Central memory CD8-positive, alpha-beta T cell (primary cell): ENCODE data around the gene KIF1A.

Source experiments
- ATAC-seq: fragments of 150-1000 bp; cut with Tn5 transposase; replicated peaks from 2 replicates; pipeline ENCODE4 v1.10.0; 2022; ENCODE audit warnings: mild to moderate bottlenecking, moderate FRiP score, moderate number of reproducible peaks; ENCODE audit not compliant: poor library complexity, severe bottlenecking; ENCODE audit errors: extremely low read depth
- DNase-seq, 2 donors: peaks; one replicate each; pipeline ENCODE4 v3.0.0; 2021; ENCODE audit warnings: low spot score in 2 of 2
- H3K27ac Mint-ChIP-seq: one replicate; pipeline ENCODE4 v1.8.0; 2022; ENCODE audit warnings: low read depth, mild to moderate bottlenecking, moderate library complexity, mixed read lengths
- H3K27me3 Mint-ChIP-seq: one replicate; pipeline ENCODE4 v1.8.0; 2022; ENCODE audit warnings: mixed read lengths
- H3K36me3 Mint-ChIP-seq: one replicate; pipeline ENCODE4 v1.8.0; 2022; ENCODE audit warnings: mild to moderate bottlenecking, moderate library complexity, mixed read lengths; ENCODE audit not compliant: insufficient read depth
- H3K4me1 Mint-ChIP-seq: one replicate; pipeline ENCODE4 v1.8.0; 2022; ENCODE audit warnings: mixed read lengths
- H3K4me3 Mint-ChIP-seq: one replicate; pipeline ENCODE4 v1.8.0; 2022; ENCODE audit warnings: mild to moderate bottlenecking, moderate library complexity, mixed read lengths
- H3K9me3 Mint-ChIP-seq: one replicate; pipeline ENCODE4 v1.8.0; 2022; ENCODE audit warnings: mixed read lengths

The KIF1A gene

DNA sequence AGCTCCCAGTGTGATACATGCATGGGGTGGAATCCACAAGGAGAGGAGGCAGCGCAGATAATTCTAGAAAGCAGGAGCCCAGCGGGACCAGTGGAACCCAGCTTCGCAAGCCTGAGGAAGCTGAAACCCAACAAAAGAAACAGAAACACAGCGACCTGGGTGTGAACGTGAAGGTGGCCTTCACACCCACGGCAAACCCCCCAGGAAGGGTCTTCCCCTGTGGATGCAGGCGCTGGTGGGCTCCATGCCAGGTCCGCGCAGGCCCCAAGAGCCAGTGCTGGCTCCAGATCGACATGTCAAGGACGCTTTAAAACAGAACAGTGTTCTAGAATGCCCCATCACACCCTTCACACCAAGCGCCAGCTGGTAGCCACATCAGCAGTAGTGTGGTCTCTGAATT is 22.1 kb downstream of the KIF1A start:
- H3K27me3 Mint-ChIP-seq = peaks cover 92% of the 10 kb centered on the region

GRCh38 chr2:240797500-240797895 is 22.5 kb downstream of the KIF1A start:
- Mint-ChIP-seq H3K4me3 (no peak overlapping the region), H3K27ac (no peak overlapping the region), H3K36me3 (no peaks in the 10 kb centered on the region), H3K4me1 (no peaks in the 10 kb centered on the region), H3K27me3 (peaks cover 88% of the 10 kb centered on the region), H3K9me3 (no peaks in the 10 kb centered on the region)
- no peak for ATAC-seq
- no peak for DNase-seq

More for the DNA sequence above, 22.1 kb downstream of the KIF1A start:
- no peak overlapping the region for H3K4me3 Mint-ChIP-seq
- no peaks in the 10 kb centered on the region for H3K9me3 Mint-ChIP-seq
- H3K36me3 Mint-ChIP-seq = no peaks in the 10 kb centered on the region
- no peak for DNase-seq
- ATAC-seq = no peak
- H3K4me1 Mint-ChIP-seq = no peaks in the 10 kb centered on the region
- no peak overlapping the region for H3K27ac Mint-ChIP-seq

- Mint-ChIP-seq H3K27me3 (peaks cover 81% of the 10 kb centered on the region), H3K27ac (no peak overlapping the region), H3K36me3 (no peaks in the 10 kb centered on the region), H3K9me3 (no peaks in the 10 kb centered on the region), H3K4me1 (no peaks in the 10 kb centered on the region), H3K4me3 (no peak overlapping the region)
- no peak for ATAC-seq
- DNase-seq = no peak
These were observed 23.2 kb downstream of the KIF1A start for GRCh38 chr2:240796543-240797499.

- no peak overlapping the region for H3K27ac Mint-ChIP-seq
- no peaks in the 10 kb centered on the region for H3K36me3 Mint-ChIP-seq
- H3K4me1 Mint-ChIP-seq = no peaks in the 10 kb centered on the region
- no peak overlapping the region for H3K4me3 Mint-ChIP-seq
- ATAC-seq = no peak
- no peaks in the 10 kb centered on the region for H3K9me3 Mint-ChIP-seq
- DNase-seq = no peak
- peaks cover 73% of the 10 kb centered on the region for H3K27me3 Mint-ChIP-seq
These were observed 24.0 kb downstream of the KIF1A start for GRCh38 chr2:240795916-240796510.

- Mint-ChIP-seq H3K9me3 (no peaks in the 10 kb centered on the region), H3K4me1 (no peaks in the 10 kb centered on the region), H3K4me3 (no peak overlapping the region), H3K27ac (no peak overlapping the region), H3K36me3 (no peaks in the 10 kb centered on the region), H3K27me3 (peaks cover 68% of the 10 kb centered on the region)
- no peak for DNase-seq
- no peak for ATAC-seq
These were observed 24.6 kb downstream of the KIF1A start for GRCh38 chr2:240795454-240795853.

GRCh38 chr2:240794178-240794721 is 25.8 kb downstream of the KIF1A start:
- H3K4me3 Mint-ChIP-seq = no peak overlapping the region

GRCh38 chr2:240793313-240794177 is 26.5 kb downstream of the KIF1A start:
- no peaks in the 10 kb centered on the region for H3K4me1 Mint-ChIP-seq
- no peak overlapping the region for H3K27ac Mint-ChIP-seq
- no peaks in the 10 kb centered on the region for H3K9me3 Mint-ChIP-seq
- no peaks in the 10 kb centered on the region for H3K36me3 Mint-ChIP-seq
- no peak for DNase-seq
- peaks cover 55% of the 10 kb centered on the region for H3K27me3 Mint-ChIP-seq
- no peak overlapping the region for H3K4me3 Mint-ChIP-seq
- ATAC-seq = no peak

More at GRCh38 chr2:240794178-240794721, 25.8 kb downstream of the KIF1A start:
- DNase-seq = no peak
- Mint-ChIP-seq H3K27me3 (peaks cover 56% of the 10 kb centered on the region), H3K36me3 (no peaks in the 10 kb centered on the region), H3K27ac (no peak overlapping the region), H3K9me3 (no peaks in the 10 kb centered on the region), H3K4me1 (no peaks in the 10 kb centered on the region)
- no peak for ATAC-seq

GRCh38 chr2:240792629-240793312 is 27.2 kb downstream of the KIF1A start:
- Mint-ChIP-seq H3K9me3 (no peaks in the 10 kb centered on the region), H3K27me3 (peaks cover 55% of the 10 kb centered on the region), H3K36me3 (no peaks in the 10 kb centered on the region), H3K27ac (no peak overlapping the region), H3K4me1 (no peaks in the 10 kb centered on the region), H3K4me3 (no peak overlapping the region)
- ATAC-seq (no peak), DNase-seq (no peak)

DNA sequence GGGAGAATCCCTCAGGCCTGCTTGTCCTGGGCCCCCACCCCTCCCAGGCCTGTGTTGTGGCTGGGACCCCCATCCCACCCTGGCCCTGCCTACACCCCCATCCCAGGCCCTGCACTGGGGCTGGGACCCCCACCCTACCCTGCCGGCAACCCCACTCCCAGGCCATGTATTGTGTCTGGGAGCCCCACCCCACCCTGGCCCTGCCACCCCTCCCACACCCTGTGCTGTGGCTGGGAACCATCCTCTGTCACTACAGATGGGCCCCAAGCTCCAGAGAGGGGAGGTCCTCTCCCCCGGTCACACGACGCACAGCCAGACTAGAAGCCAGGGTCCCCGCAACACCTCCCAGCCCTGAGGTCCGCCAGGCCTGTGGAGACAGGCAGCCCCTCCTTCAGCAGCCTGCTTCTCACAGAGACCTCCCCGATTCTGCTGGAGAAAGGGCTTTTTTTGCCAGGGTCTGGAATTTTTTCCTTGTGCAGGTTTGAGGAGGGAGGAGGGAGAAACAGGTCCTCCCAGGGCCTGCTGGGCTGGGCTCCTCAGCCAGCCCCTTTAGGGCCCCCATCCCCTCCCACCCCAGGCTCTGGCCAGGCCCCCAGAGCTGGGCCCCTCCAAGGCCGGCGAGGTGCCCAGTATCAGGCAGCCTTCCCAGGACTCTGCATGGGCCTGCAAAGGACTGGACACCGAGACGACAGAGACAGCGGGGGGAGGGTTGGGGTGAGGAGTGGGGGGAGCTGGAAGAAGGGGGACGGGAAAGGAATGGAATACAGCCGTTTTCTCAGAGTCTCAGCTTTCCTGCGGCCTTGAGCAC is 28.0 kb downstream of the KIF1A start:
- Mint-ChIP-seq H3K27me3 (peaks cover 49% of the 10 kb centered on the region), H3K4me1 (no peaks in the 10 kb centered on the region), H3K36me3 (no peaks in the 10 kb centered on the region), H3K27ac (no peak overlapping the region), H3K4me3 (no peak overlapping the region), H3K9me3 (no peaks in the 10 kb centered on the region)
- DNase-seq = no peak
- no peak for ATAC-seq

GRCh38 chr2:240791221-240791800 is 28.7 kb downstream of the KIF1A start:
- H3K9me3 Mint-ChIP-seq = no peaks in the 10 kb centered on the region
- H3K27me3 Mint-ChIP-seq = peaks cover 41% of the 10 kb centered on the region
- H3K27ac Mint-ChIP-seq = no peak overlapping the region
- DNase-seq (no peak), ATAC-seq (no peak)
- H3K4me1 Mint-ChIP-seq = no peaks in the 10 kb centered on the region
- H3K36me3 Mint-ChIP-seq = no peaks in the 10 kb centered on the region
- H3K4me3 Mint-ChIP-seq = no peak overlapping the region
